B cell (primary cell): ENCODE measurements around the gene MYOF. TPM values are rescaled to one million over a fixed set of nuclear protein-coding genes. Genes with fewer than 3 reads are reported as not detected.

Source experiments
- ATAC-seq: fragments of 200-7000 bp; cut with Tn5 transposase; one replicate; pipeline ENCODE4 v1.10.0; 2021; ENCODE audit warnings: low read depth, mild to moderate bottlenecking, moderate number of reproducible peaks, moderate library complexity
- CTCF ChIA-PET: fragments of 350-600 bp; sonication (Branson Sonifier 250); formaldehyde crosslinking; loops from one replicate; lab custom pipeline; 2021; ENCODE audit warnings: antibody characterized with exemption, inconsistent platforms; lab: Charles Lee
- POLR2A ChIA-PET: fragments of 350-600 bp; sonication (Branson Sonifier 250); formaldehyde crosslinking; loops from one replicate; lab custom pipeline; 2021; ENCODE audit warnings: antibody characterized with exemption; lab: Charles Lee
- DNase-seq: peaks from one replicate; pipeline ENCODE4 v3.0.0; 2013
- H2AFZ ChIP-seq: 2 replicates; pipeline ENCODE4 v1.6.1; 2012; ENCODE audit warnings: mild to moderate bottlenecking, low read depth, low read length; ENCODE audit not compliant: insufficient read depth, poor library complexity, severe bottlenecking
- H3K27ac ChIP-seq, 2 donors: 1 replicate in 1 of 2; 2 replicates in 1 of 2; pipeline ENCODE4 v1.5.1; 2012 to 2013; ENCODE audit warnings: low read length in 2 of 2, mild to moderate bottlenecking in 2 of 2, moderate library complexity in 1 of 2
- H3K27me3 ChIP-seq, 4 experiments: fragments of 200-600 bp in 1 of 4; sonication (generic) in 1 of 4; replicated peaks in 1 of 4; 1 replicate in 2 of 4; 2 replicates in 2 of 4; pipeline versions ENCODE4 v1.6.1 to v1.7.0; 2013 to 2016; ENCODE audit warnings: low read length in 3 of 4, mild to moderate bottlenecking in 2 of 4, mixed read lengths in 1 of 4, moderate library complexity in 1 of 4; ENCODE audit not compliant: insufficient read depth in 4 of 4, control insufficient read depth in 3 of 4; ENCODE audit errors: control extremely low read depth in 1 of 4
- H3K36me3 ChIP-seq, 2 experiments: replicated peaks in 1 of 2; 1 replicate in 1 of 2; 2 replicates in 1 of 2; pipeline versions ENCODE4 v1.6.1 to v1.7.1; 2013; ENCODE audit warnings: low read length in 1 of 2; ENCODE audit not compliant: insufficient read depth in 2 of 2, control insufficient read depth in 1 of 2; ENCODE audit errors: control extremely low read depth in 1 of 2, extremely low read depth in 1 of 2
- H3K4me1 ChIP-seq, 2 donors: fragments of 200-600 bp in 1 of 2; sonication (generic) in 1 of 2; 1 replicate in 1 of 2; 2 replicates in 1 of 2; pipeline versions ENCODE4 v1.5.1 to v1.6.1; 2013 to 2017; ENCODE audit warnings: low read length in 2 of 2; ENCODE audit not compliant: control insufficient read depth in 2 of 2, insufficient read depth in 2 of 2
- H3K4me2 ChIP-seq: replicated peaks from 2 replicates; pipeline ENCODE3; 2012; ENCODE audit warnings: mild to moderate bottlenecking, low read depth, low read length; ENCODE audit not compliant: poor library complexity, severe bottlenecking
- H3K4me3 ChIP-seq, 5 experiments: fragments of 200-600 bp in 1 of 5; sonication (generic) in 1 of 5; 1 replicate in 3 of 5; 2 replicates in 2 of 5; pipeline versions ENCODE4 v1.5.1 to v1.7.0; 2011 to 2016; ENCODE audit warnings: low read length in 4 of 5, mild to moderate bottlenecking in 4 of 5, low read depth in 2 of 5, control low read depth in 1 of 5, moderate library complexity in 1 of 5; ENCODE audit not compliant: insufficient read depth in 1 of 5; ENCODE audit errors: control extremely low read depth in 1 of 5, extremely low read depth in 1 of 5
- H3K79me2 ChIP-seq: fragments of 200-600 bp; sonication (generic); one replicate; pipeline ENCODE4 v1.6.0; 2016; ENCODE audit warnings: low read length; ENCODE audit not compliant: control insufficient read depth, insufficient read depth
- H3K9ac ChIP-seq: fragments of 200-600 bp; sonication (generic); 2 replicates; pipeline ENCODE4 v1.6.1; 2017; ENCODE audit warnings: mild to moderate bottlenecking, low read length, moderate library complexity
- H3K9me3 ChIP-seq, 3 donors: one replicate each; pipeline versions ENCODE4 v1.6.1 to v1.7.1; 2013; ENCODE audit warnings: low read length in 2 of 3; ENCODE audit not compliant: control insufficient read depth in 2 of 3, insufficient read depth in 1 of 3; ENCODE audit errors: control extremely low read depth in 1 of 3
- H4K20me1 ChIP-seq: 2 replicates; pipeline ENCODE4 v1.6.0; 2012; ENCODE audit warnings: mild to moderate bottlenecking, low read length; ENCODE audit not compliant: insufficient read depth, control insufficient read depth, poor library complexity, severe bottlenecking
- H3K27ac Mint-ChIP-seq: one replicate; pipeline ENCODE4 v1.8.0; 2021; ENCODE audit warnings: mixed read lengths
- H3K27me3 Mint-ChIP-seq: one replicate; pipeline ENCODE4 v1.8.0; 2021; ENCODE audit warnings: mixed read lengths
- H3K4me1 Mint-ChIP-seq: one replicate; pipeline ENCODE4 v1.8.0; 2021; ENCODE audit warnings: mixed read lengths
- H3K4me3 Mint-ChIP-seq: one replicate; pipeline ENCODE4 v1.8.0; 2021; ENCODE audit warnings: mixed read lengths
- H3K9me3 Mint-ChIP-seq: one replicate; pipeline ENCODE4 v1.8.0; 2022; ENCODE audit warnings: mixed read lengths; ENCODE audit not compliant: insufficient read depth
- CTCF ChIP-seq: fragments of 200-600 bp; IDR thresholded peaks from one replicate; pipeline ENCODE4 v1.8.0; 2022; ENCODE audit warnings: antibody characterized with exemption, mild to moderate bottlenecking
- EZH2 ChIP-seq: IDR thresholded peaks from 2 replicates; pipeline ENCODE4 v1.6.1; 2012; ENCODE audit warnings: borderline replicate concordance, low read depth, mild to moderate bottlenecking, moderate library complexity, low read length; ENCODE audit not compliant: insufficient read depth, poor library complexity, severe bottlenecking
- WGBS: methylation state at CpG from one replicate; pipeline ENCODE4 v1.1.5; 2013; ENCODE audit warnings: missing lambda C conversion rate; ENCODE audit not compliant: insufficient coverage; 5-methylcytosine and 5-hydroxymethylcytosine counted together
- intact Hi-C: fragments of 100-400 bp; cut with micrococcal nuclease; formaldehyde crosslinking; loops from one replicate; pipeline ENCODE4 v1.10.0; 2022
- polyA plus RNA-seq: library from polyadenylated mRNA; depleted of rRNA; stranded (reverse); fragments of >200 nt; gene quantifications from 2 replicates; pipeline ENCODE4 v1.2.3, GENCODE V29; 2012
- total RNA-seq, 2 donors: library from RNA; stranded (reverse); fragments of 120-200 nt in 1 of 2; gene quantifications; 1 replicate in 1 of 2; 2 replicates in 1 of 2; pipeline versions ENCODE4 v1.2.3 to v1.2.4, GENCODE V29; 2013 to 2022

MYOF gene
- total and polyA plus RNA-seq, 2 donors (not counting 1 experiment from before 2014, with no cell fraction given), result 0.07 to 0.18 TPM

- TF ChIP-seq CTCF, result no peak
- no peak for TF ChIP-seq EZH2
- Histone ChIP-seq H4K20me1 (no peaks in the 10 kb centered on the region), H3K9ac (no peak overlapping the region), H3K4me2 (no peak overlapping the region), H2AFZ (no peak overlapping the region), H3K27me3 (peaks cover 0 to 16% (median 0%) of the 10 kb centered on the region in 4 experiments), H3K36me3 (no peaks in the 10 kb centered on the region), H3K9me3 (no peaks in the 10 kb centered on the region), H3K4me1 (peaks cover 12 to 14% of the 10 kb centered on the region in 2 donors), H3K4me3 (no peak overlapping the region), H3K79me2 (no peaks in the 10 kb centered on the region), H3K27ac (no peak overlapping the region)
- DNase-seq, result no peak
- POLR2A ChIA-PET, result interaction anchor here (0.7 kb wide), 1 partner anchor 18 kb away, joined by 4 read pairs; no protein-coding TSS in a partner anchor
- intact Hi-C loops, result no loop called here
- H3K9me3 Mint-ChIP-seq, result no peaks in the 10 kb centered on the region
- H3K4me1 Mint-ChIP-seq, result peaks cover 15% of the 10 kb centered on the region
- no peak for ATAC-seq
- 0% methylated on average over 1 of the region's 6 CpGs for WGBS
- no peak overlapping the region for H3K27ac Mint-ChIP-seq
- CTCF ChIA-PET, result interaction anchor here (0.7 to 11.3 kb wide), 3 partner anchors 70 to 1668 kb away, joined by 3 to 342 read pairs (median 3); no protein-coding TSS in a partner anchor
- H3K27me3 Mint-ChIP-seq, result peaks cover 13% of the 10 kb centered on the region
- no peak overlapping the region for H3K4me3 Mint-ChIP-seq
Observed at GRCh38 chr10:93478873-93479272, 3.3 kb downstream of the MYOF start.

GRCh38 chr10:93476756-93477155, 5.4 kb downstream of the MYOF start:
- Histone ChIP-seq H3K9ac (no peak overlapping the region), H2AFZ (no peak overlapping the region), H3K79me2 (no peaks in the 10 kb centered on the region), H3K4me1 (peaks cover 4 to 5% of the 10 kb centered on the region in 2 donors), H4K20me1 (no peaks in the 10 kb centered on the region), H3K27ac (no peak overlapping the region), H3K9me3 (no peaks in the 10 kb centered on the region), H3K4me2 (no peak overlapping the region), H3K27me3 (peaks cover 0 to 9% (median 0%) of the 10 kb centered on the region in 4 experiments), H3K36me3 (no peaks in the 10 kb centered on the region), H3K4me3 (no peak overlapping the region)
- no peak overlapping the region for H3K27ac Mint-ChIP-seq
- ChIA-PET CTCF (interaction anchor here (0.6 to 11.3 kb wide), 2 partner anchors 23 to 98 kb away, joined by 4 to 342 read pairs; no protein-coding TSS in a partner anchor), POLR2A (no interaction called here)
- ATAC-seq (no peak), DNase-seq (no peak)
- no peak for TF ChIP-seq CTCF
- TF ChIP-seq EZH2, result no peak
- no peaks in the 10 kb centered on the region for H3K9me3 Mint-ChIP-seq
- intact Hi-C loops, result no loop called here
- WGBS, result no CpG with 5 or more reads among the region's 2 CpGs
- peaks cover 6% of the 10 kb centered on the region for H3K4me1 Mint-ChIP-seq
- H3K27me3 Mint-ChIP-seq, result peaks cover 6% of the 10 kb centered on the region
- H3K4me3 Mint-ChIP-seq, result no peak overlapping the region
